ENCODE data around the gene LNPEP.

The LNPEP gene

GRCh38 chr5:96961053-96961452 lies 25.2 kb downstream of the LNPEP start:
- no peak for DNase-seq (ENCODE audit: low read depth)

GRCh38 chr5:96962540-96962991 lies 26.7 kb downstream of the LNPEP start:
- no peak for DNase-seq (ENCODE audit: low read depth)

- no peak for DNase-seq (ENCODE audit: low read depth)
These were observed 27.4 kb downstream of the LNPEP start for GRCh38 chr5:96963267-96963666.

- no peak for DNase-seq (ENCODE audit: low read depth)
These were observed 30.9 kb downstream of the LNPEP start for GRCh38 chr5:96966801-96967200.

DNA sequence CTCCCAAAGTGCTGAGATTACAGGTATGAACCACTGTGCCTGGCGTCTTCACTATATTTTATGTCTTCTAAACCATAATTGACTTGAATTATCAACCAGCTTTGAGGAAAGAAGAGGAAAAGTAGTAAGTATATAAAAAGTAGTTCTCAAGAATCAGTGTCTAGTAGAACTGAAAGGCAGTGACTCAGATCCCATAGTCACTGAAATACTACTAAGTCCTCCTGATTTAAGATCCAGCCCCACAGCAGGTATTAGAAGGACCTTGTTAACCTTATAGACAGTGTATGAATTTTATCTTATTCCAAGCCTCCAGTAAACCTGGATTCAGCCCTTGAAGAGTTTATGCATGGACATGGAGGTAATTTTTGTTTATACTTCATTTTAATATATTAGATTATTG lies 31.5 kb downstream of the LNPEP start:
- no peak for DNase-seq (ENCODE audit: low read depth)

DNA sequence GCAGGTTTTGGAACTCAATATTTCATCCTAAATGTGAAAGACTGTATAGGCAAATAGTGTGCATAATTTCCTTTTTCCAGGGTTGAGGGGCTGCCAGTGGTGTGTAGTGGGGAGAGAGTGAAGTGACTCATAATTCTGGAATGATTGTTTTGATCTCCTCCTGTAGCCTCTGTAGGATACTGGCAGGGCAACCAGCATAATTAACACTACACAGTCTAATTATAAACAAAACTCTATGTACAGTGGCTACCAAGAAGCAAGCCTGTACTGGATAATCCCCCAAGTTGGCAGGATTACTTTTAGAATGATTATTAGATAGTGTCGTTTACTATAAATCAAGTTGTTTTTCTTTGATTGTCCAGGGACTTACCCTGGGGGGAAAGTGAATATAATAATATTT lies 32.2 kb downstream of the LNPEP start:
- no peak for DNase-seq (ENCODE audit: low read depth)

- no peak for DNase-seq (ENCODE audit: low read depth)
These were observed 32.7 kb downstream of the LNPEP start for GRCh38 chr5:96968614-96969013.

DNA sequence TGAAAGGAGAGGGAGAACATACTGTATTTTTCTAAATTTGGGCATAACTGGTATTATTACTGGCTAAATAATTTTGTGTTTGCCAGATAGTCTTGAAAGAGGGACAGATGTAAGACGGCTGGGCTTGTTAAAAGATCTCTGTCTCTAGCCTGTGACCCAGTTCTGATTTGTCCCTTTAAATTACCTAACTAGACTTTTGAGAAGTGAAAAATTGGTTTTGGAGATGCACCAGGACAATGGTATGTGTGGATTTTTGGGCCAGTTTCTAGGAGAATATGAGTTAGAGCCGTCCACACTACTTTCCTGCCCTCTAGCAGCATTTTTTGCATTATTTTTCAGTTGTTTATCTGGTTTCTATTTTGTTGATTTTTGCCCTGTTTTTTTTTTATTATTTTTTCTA lies 33.5 kb downstream of the LNPEP start:
- DNase-seq (ENCODE audit: low read depth): no peak

DNA sequence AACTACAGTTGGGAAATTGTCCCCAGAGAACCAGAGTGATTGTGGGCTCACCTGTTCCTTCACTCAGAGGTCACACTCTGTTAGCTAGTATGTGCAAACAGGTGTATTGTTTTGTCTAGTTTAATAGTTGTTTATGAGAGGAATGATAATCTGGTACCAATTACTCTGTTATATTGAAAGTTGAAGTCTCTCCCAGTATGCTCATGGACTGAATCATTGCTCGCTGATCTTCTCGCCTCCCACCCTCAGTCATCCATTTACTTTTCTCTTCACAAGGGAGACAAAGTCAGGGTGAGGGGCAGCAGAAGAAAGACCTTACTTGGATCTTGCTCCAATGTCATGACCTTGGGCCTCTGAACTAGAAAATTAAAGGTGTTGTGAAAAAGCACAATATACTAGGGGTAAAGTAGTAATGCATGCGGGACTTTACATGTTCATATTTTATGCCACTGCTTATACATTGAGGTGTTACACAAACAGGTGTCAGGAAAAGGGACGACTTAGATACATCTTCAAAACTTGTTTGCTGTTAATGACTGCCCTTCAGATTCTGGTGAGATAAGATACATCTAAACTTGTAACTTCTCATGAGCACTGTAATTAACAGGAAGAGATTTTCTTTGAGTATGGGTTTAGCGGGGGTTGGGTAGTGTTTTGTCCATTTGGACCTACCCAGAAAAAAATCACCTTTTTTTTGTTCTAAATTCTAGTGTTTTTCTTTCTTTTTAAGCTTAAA lies 36.9 kb downstream of the LNPEP start:
- no peak for DNase-seq (ENCODE audit: low read depth)

GRCh38 chr5:96973532-96974401 lies 37.9 kb downstream of the LNPEP start:
- no peak for DNase-seq (ENCODE audit: low read depth)

GRCh38 chr5:96975656-96976055 lies 39.8 kb downstream of the LNPEP start:
- DNase-seq (ENCODE audit: low read depth): no peak

GRCh38 chr5:96977228-96977627 lies 41.3 kb downstream of the LNPEP start:
- DNase-seq (ENCODE audit: low read depth): no peak

DNA sequence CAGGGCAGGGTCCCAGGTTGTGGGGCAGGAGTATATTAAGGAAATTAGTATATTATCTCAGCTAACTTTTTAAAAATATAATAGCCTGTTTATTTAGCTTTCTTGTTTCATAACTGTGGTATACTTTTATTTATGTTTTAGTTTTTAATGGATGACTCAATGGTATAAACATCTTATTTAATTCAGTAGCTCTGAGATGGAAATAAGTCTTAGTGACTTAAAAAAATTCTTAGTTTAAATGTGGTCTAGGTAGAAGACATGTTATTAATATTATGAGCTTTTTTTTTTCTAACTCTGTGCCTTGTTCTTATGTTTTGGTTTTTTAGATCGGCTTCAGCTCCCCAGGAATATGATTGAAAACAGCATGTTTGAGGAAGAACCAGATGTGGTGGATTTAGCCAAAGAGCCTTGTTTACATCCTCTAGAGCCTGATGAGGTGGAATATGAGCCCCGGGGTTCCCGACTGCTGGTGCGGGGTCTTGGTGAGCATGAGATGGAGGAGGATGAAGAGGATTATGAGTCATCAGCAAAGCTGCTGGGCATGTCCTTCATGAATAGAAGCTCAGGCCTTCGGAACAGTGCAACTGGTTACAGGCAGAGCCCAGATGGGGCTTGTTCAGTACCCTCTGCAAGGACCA lies 43.1 kb downstream of the LNPEP start:
- no peak for DNase-seq (ENCODE audit: low read depth)

GRCh38 chr5:96984506-96985192 lies 48.8 kb downstream of the LNPEP start:
- no peak for DNase-seq (ENCODE audit: low read depth)

DNA sequence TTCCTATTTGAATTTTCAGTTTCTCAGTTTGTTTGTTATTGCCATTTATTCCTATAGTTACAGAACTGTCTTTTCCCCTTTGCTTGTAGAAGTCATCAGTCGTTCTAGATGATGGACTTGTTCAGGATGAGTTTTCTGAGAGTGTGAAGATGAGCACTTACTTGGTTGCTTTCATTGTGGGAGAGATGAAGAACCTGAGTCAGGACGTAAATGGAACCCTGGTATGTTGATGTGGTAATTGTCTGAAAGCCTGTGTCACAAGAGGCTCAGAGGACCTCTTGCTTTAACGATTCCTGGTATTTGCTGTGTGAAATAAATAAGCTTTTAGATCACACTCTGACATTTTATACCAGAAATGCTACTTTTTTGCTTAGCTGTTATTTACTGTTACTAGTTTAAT lies 50.6 kb downstream of the LNPEP start:
- DNase-seq (ENCODE audit: low read depth): no peak

- no peak for DNase-seq (ENCODE audit: low read depth)
These were observed 54.2 kb downstream of the LNPEP start for GRCh38 chr5:96990102-96990501.

DNA sequence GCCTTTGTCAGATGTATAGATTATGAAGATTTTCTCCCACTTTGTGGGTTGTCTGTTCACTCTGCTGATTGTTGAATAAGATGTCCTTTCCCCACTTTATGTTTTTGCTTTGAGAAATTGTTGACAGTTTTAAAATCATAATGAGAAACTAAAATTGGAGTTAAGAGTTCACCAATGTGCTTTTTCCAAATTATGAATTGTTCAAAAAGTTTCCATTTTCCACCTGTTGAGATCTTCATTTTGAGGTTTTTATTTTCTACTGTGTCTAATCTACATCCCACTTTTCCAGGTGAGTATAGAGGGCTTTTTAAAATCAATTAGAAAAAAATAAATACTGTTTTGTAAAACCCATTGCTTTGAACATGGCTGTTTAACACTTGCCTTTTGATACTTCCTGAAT lies 55.8 kb downstream of the LNPEP start:
- no peak for DNase-seq (ENCODE audit: low read depth)

- DNase-seq (ENCODE audit: low read depth): no peak
These were observed 57.9 kb downstream of the LNPEP start for GRCh38 chr5:96993760-96994159.

DNA sequence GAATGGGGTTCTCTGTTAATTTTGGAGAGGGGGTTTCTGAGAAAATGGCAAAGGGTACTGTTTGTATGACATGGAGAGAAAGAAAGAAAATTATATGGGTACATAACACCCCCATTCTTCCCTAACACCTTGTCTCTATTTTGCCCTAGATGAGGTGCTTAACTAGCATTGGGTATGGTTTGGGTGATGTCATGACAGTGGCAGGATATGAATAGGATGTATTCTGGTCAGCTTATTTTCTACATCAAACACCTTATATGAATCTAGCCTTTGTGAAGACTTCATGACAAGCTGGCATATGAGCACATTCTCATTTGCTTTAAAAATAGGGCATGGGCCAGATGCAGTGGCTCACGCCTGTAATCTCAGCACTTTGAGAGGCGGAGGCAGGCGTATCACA lies 58.6 kb downstream of the LNPEP start:
- no peak for DNase-seq (ENCODE audit: low read depth)

GRCh38 chr5:96995419-96995818 lies 59.5 kb downstream of the LNPEP start:
- DNase-seq (ENCODE audit: low read depth): no peak

DNA sequence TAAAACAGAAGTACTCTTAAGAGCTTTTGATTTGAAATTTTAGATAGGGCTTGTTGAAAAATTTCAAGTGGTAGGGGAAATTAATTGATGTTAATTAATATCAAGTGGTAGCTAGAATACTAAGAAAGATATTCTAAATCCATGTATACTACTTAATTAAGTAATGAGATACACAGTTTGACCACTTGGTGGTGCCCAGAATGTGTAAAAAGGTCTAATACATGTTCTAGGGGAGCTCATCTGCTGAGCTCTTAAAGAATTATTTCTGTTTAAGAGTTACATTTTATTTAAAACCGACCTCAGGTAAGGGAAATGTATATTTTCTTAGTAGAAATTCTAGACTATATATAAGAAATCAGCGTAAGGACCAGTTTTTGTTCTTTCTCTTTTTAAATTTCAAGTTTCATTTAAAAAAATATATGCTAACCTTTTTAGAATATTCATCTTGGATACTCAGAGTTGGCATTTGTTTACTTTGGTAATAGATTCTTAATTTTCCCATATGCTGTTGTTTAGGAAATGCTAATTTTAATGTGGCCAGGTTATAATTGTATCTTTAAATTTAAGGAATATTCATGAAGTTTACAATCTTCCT lies 61.5 kb downstream of the LNPEP start:
- DNase-seq (ENCODE audit: low read depth): no peak

DNA sequence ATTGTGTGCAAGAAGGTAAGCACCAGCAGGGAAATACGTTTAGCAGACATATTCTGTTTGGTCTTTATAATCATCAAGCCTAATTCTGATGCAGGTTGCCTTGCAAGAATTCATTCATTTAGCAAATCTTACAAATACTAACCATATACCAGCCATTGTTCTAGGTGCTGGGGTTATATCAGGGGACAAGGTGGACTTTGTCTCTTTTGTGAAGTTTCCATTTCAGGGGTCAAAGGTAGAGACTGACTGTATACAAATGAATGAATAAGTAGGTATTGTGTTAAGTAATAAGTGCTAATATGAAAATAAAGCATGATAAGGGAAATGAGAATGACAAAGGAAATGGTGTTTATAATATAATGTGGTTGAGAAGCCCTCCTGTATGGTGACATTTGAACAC lies 64.0 kb downstream of the LNPEP start:
- DNase-seq (ENCODE audit: low read depth): no peak

Data from stimulated activated CD8-positive, alpha-beta memory T cell treated with anti-CD3 and anti-CD28 coated beads, Interleukin-4, amount 100 ng/mL, for 24 hours (primary cell).